SH-SY5Y (cell line): ENCODE measurements around the gene KDM5B.
A peak's percentile ranks its signal among the peaks of the same experiment; 100 is the strongest.

ENCODE experiments used
- GATA2 ChIP-seq: IDR thresholded peaks from 2 replicates; pipeline ENCODE4 v1.6.1; 2011; ENCODE audit warnings: mild to moderate bottlenecking, low read depth, low read length
- GATA3 ChIP-seq: IDR thresholded peaks from 2 replicates; pipeline ENCODE4 v1.6.1; 2011; ENCODE audit warnings: low read depth, mild to moderate bottlenecking, low read length, moderate library complexity

The KDM5B gene

GRCh38 chr1:202834771-202835547 lies 26.7 kb upstream of the KDM5B start:
- TF ChIP-seq GATA2 (no peak), GATA3 (no peak)

GRCh38 chr1:202831906-202832305 lies 23.7 kb upstream of the KDM5B start:
- TF ChIP-seq GATA2 (no peak), GATA3 (no peak)

GRCh38 chr1:202825748-202826147 lies 17.5 kb upstream of the KDM5B start:
- no peak for TF ChIP-seq GATA3
- no peak for TF ChIP-seq GATA2

- TF ChIP-seq GATA2, result no peak
- TF ChIP-seq GATA3, result no peak
These were observed 13.2 kb upstream of the KDM5B start for GRCh38 chr1:202821467-202821866.

- TF ChIP-seq GATA2 (no peak), GATA3 (no peak)
These were observed 10.6 kb upstream of the KDM5B start for GRCh38 chr1:202818819-202819218.

GRCh38 chr1:202815120-202815519 lies 6.9 kb upstream of the KDM5B start:
- TF ChIP-seq GATA2 (no peak), GATA3 (no peak)

- no peak for TF ChIP-seq GATA3
- TF ChIP-seq GATA2, result no peak
These were observed 4.2 kb upstream of the KDM5B start for GRCh38 chr1:202812176-202813026.

- no peak for TF ChIP-seq GATA3
- no peak for TF ChIP-seq GATA2
These were observed 3.3 kb upstream of the KDM5B start for GRCh38 chr1:202811296-202812175.

GRCh38 chr1:202810615-202811295 lies 2.5 kb upstream of the KDM5B start, which contains the start of gene PCAT6:
TSS of gene PCAT6 (plus strand) at chr1:202810954.
- TF ChIP-seq GATA3 (no peak), GATA2 (peak; percentile 77; the same call in 1 of the 2 replicates)

GRCh38 chr1:202810193-202810614 lies 2.0 kb upstream of the KDM5B start:
- TF ChIP-seq GATA3 (no peak), GATA2 (no peak)

GRCh38 chr1:202809597-202810159 lies 1.5 kb upstream of the KDM5B start:
- TF ChIP-seq GATA3 (no peak), GATA2 (no peak)

- TF ChIP-seq GATA2, result no peak
- TF ChIP-seq GATA3, result no peak
These were observed 733 bp downstream of the KDM5B start for GRCh38 chr1:202807451-202807925.
